GM12878 (cell line): Measurements from ENCODE around the gene ATP6V1G3. TPM values are rescaled to one million over a fixed set of nuclear protein-coding genes. Genes with fewer than 3 reads are reported as not detected.

Experiments used
- ATAC-seq: fragments of 200-7000 bp; cut with Tn5 transposase; 3 replicates; pipeline ENCODE4 v1.9.1; 2020; ENCODE audit warnings: mild to moderate bottlenecking, moderate library complexity
- BruUV-seq: library from RNA; stranded (reverse); fragments of 400-500 nt; replicated peaks from 2 replicates; lab custom pipeline; 2021; lab: Mats Ljungman, UMichigan
- CTCF ChIA-PET: fragments of 300-600 bp; sonication (Branson Sonifier 250); formaldehyde crosslinking; extraction: SDS; loops from one replicate; lab custom pipeline; 2021; ENCODE audit warnings: inconsistent platforms; lab: Yijun Ruan, JAX
- POLR2A ChIA-PET: fragments of 350-600 bp; formaldehyde crosslinking; extraction: SDS; loops from one replicate; lab custom pipeline; 2021; ENCODE audit warnings: inconsistent platforms; lab: Charles Lee
- RAD21 ChIA-PET: fragments of 300-600 bp; sonication (Branson Sonifier 250); formaldehyde crosslinking; loops from one replicate; lab custom pipeline; 2023; ENCODE audit warnings: antibody characterized with exemption; ENCODE audit not compliant: unreplicated experiment; lab: Charles Lee
- SMC1A ChIA-PET: fragments of 300-600 bp; sonication (Branson Sonifier 250); formaldehyde crosslinking; loops from one replicate; lab custom pipeline; 2023; ENCODE audit not compliant: unreplicated experiment, uncharacterized antibody; lab: Charles Lee
- DNase-seq: peaks from one replicate; pipeline ENCODE4 v3.0.0-alpha.2; 2011; ENCODE audit warnings: low read depth, low spot score
- FAIRE-seq: peaks from 3 replicates; lab custom pipeline; 2011; peaks lifted over from hg19 to GRCh38; lab: Jason Lieb, UNC
- H2AFZ ChIP-seq: 2 replicates; pipeline ENCODE4 v1.6.0; 2011; ENCODE audit warnings: low read depth, low read length, control low read depth; ENCODE audit not compliant: control insufficient read depth
- H3K27ac ChIP-seq: 2 replicates; pipeline ENCODE4 v1.5.1; 2011; ENCODE audit warnings: control low read depth; ENCODE audit not compliant: control insufficient read depth, insufficient read depth
- H3K27me3 ChIP-seq, 2 experiments: replicated peaks in 1 of 2; 2 replicates each; pipeline versions ENCODE4 v1.6.0 to v1.6.1; 2011; ENCODE audit warnings: low read length in 1 of 2; ENCODE audit not compliant: control insufficient read depth in 2 of 2, insufficient read depth in 2 of 2
- H3K36me3 ChIP-seq, 2 experiments: 2 replicates each; pipeline ENCODE4 v1.5.1; 2011; ENCODE audit warnings: low read length in 1 of 2; ENCODE audit not compliant: control insufficient read depth in 2 of 2, insufficient read depth in 2 of 2
- H3K4me1 ChIP-seq: 2 replicates; pipeline ENCODE4 v1.6.1; 2011; ENCODE audit warnings: mild to moderate bottlenecking, low read length, moderate library complexity, mixed read lengths; ENCODE audit not compliant: control insufficient read depth, insufficient read depth
- H3K4me2 ChIP-seq: 2 replicates; pipeline ENCODE4 v1.6.0; 2011; ENCODE audit warnings: control low read depth; ENCODE audit not compliant: control insufficient read depth, insufficient read depth
- H3K4me3 ChIP-seq: fragments of 200-600 bp; sonication (generic); 2 replicates; pipeline ENCODE4 v1.5.1; 2016
- H3K79me2 ChIP-seq: 2 replicates; pipeline ENCODE4 v1.6.0; 2011; ENCODE audit warnings: low read length; ENCODE audit not compliant: control insufficient read depth, insufficient read depth
- H3K9ac ChIP-seq: 2 replicates; pipeline ENCODE4 v1.8.0; 2011; ENCODE audit warnings: low read length, control low read depth, mixed read lengths; ENCODE audit not compliant: control insufficient read depth, insufficient read depth
- H3K9me3 ChIP-seq: replicated peaks from 3 replicates; pipeline ENCODE4 v1.5.1; 2011; ENCODE audit warnings: mild to moderate bottlenecking, low read length; ENCODE audit not compliant: control insufficient read depth, insufficient read depth
- H4K20me1 ChIP-seq: 2 replicates; pipeline ENCODE4 v1.6.0; 2011; ENCODE audit not compliant: control insufficient read depth, insufficient read depth
- CREM ChIP-seq: IDR thresholded peaks from 2 replicates; pipeline ENCODE4 v1.6.1; 2014; ENCODE audit warnings: antibody characterized with exemption, low read depth
- ESRRA ChIP-seq: IDR thresholded peaks from 2 replicates; pipeline ENCODE4 v1.6.1; 2012; ENCODE audit warnings: mild to moderate bottlenecking, low read length, improper control_type of control experiment
- FOXK2 ChIP-seq: fragments of 450-650 bp; IDR thresholded peaks from 2 replicates; pipeline ENCODE4 v1.6.1; 2017; ENCODE audit warnings: mild to moderate bottlenecking, moderate library complexity
- LARP7 ChIP-seq: fragments of 450-650 bp; IDR thresholded peaks from 2 replicates; pipeline ENCODE4 v1.6.1; 2017; ENCODE audit warnings: mild to moderate bottlenecking
- NBN ChIP-seq: fragments of 450-650 bp; IDR thresholded peaks from 2 replicates; pipeline ENCODE4 v1.6.1; 2016
- NKRF ChIP-seq: fragments of 450-650 bp; conservative IDR thresholded peaks from 2 replicates; pipeline ENCODE4 v1.6.1; 2017; ENCODE audit warnings: mild to moderate bottlenecking, moderate library complexity
- PAX8 ChIP-seq: fragments of 450-650 bp; IDR thresholded peaks from 2 replicates; pipeline ENCODE4 v1.6.1; 2017; ENCODE audit warnings: mild to moderate bottlenecking, moderate library complexity
- POLR2AphosphoS5 ChIP-seq: IDR thresholded peaks from 2 replicates; pipeline ENCODE4 v1.6.1; 2011; ENCODE audit warnings: mild to moderate bottlenecking, low read length, inconsistent platforms
- PRDM15 ChIP-seq: fragments of 450-650 bp; formaldehyde crosslinking; IDR thresholded peaks from 2 replicates; pipeline ENCODE4 v1.4.0; 2020; ENCODE audit warnings: mild to moderate bottlenecking, moderate library complexity
- RCOR1 ChIP-seq: conservative IDR thresholded peaks from 2 replicates; pipeline ENCODE4 v1.6.1; 2012; ENCODE audit warnings: low read depth, low read length, improper control_type of control experiment
- SKIL ChIP-seq: fragments of 450-650 bp; IDR thresholded peaks from 2 replicates; pipeline ENCODE4 v1.6.1; 2017; ENCODE audit warnings: mild to moderate bottlenecking, low read depth, inconsistent platforms; ENCODE audit not compliant: poor library complexity, severe bottlenecking
- SPI1 ChIP-seq: IDR thresholded peaks from 2 replicates; pipeline ENCODE4 v1.6.1; 2011; ENCODE audit warnings: low read depth, mild to moderate bottlenecking, low read length, moderate library complexity, borderline replicate concordance; ENCODE audit not compliant: insufficient read depth
- STAT1 ChIP-seq: fragments of 450-650 bp; conservative IDR thresholded peaks from 2 replicates; pipeline ENCODE4 v1.6.1; 2014; ENCODE audit warnings: antibody characterized with exemption, mild to moderate bottlenecking
- ZNF207 ChIP-seq: fragments of 450-650 bp; IDR thresholded peaks from 2 replicates; pipeline ENCODE4 v1.6.1; 2014; ENCODE audit warnings: antibody characterized with exemption, mild to moderate bottlenecking, borderline replicate concordance
- WGBS: methylation state at CpG from one replicate; pipeline ENCODE4 v1.1.6; 2016; ENCODE audit warnings: low lambda C conversion rate; ENCODE audit not compliant: insufficient replicate concordance, insufficient coverage; ENCODE audit errors: missing lambda C conversion rate; 5-methylcytosine and 5-hydroxymethylcytosine counted together
- in situ Hi-C: fragments of 300-500 bp; cut with MboI; formaldehyde crosslinking; loops from 9 replicates; pipeline ENCODE4 v1.14.3; 2018; ENCODE audit warnings: mixed read lengths
- intact Hi-C: fragments of 100-400 bp; cut with micrococcal nuclease; formaldehyde crosslinking; loops from one replicate; pipeline ENCODE4 v1.14.2; 2022; ENCODE audit not compliant: unreplicated experiment
- polyA plus RNA-seq, 11 experiments: library from polyadenylated mRNA; depleted of rRNA in 4 of 11; unstranded in 6 of 11; stranded (reverse) in 5 of 11; fragments of >200 nt; fragmentation: Nextera tagmentation in 4 of 11; fragmentation: Illumina TruSeq in 1 of 11; extraction: Ambion mirVana in 4 of 11; extraction: Trizol in 1 of 11; gene quantifications; 1 replicate in 1 of 11; 2 replicates in 10 of 11; pipeline versions ENCODE4 v1.2.1 to v1.2.3, GENCODE V29; 2011 to 2016; ENCODE audit warnings: inconsistent platforms in 2 of 11, missing spikeins in 2 of 11, low read depth in 1 of 11
- total RNA-seq, 4 experiments: library from RNA; depleted of rRNA in 3 of 4; stranded (reverse); fragments of >200 nt in 3 of 4; fragmentation: Illumina TruSeq in 1 of 4; extraction: Trizol in 1 of 4; gene quantifications; 2 replicates each; pipeline versions ENCODE4 v1.2.1 to v1.2.3, GENCODE V29; 2013 to 2021

ATP6V1G3 gene
- total and polyA plus RNA-seq, 10 of the 15 experiments (the other 5 are each of a cell fraction or from before 2014, with no cell fraction given), result 0.22 TPM; not detected in 9

GRCh38 chr1:198480876-198481275 lies 59.6 kb downstream of the ATP6V1G3 start:
- H3K27ac ChIP-seq, result no peak overlapping the region
- intact Hi-C loops (no loop called here), in situ Hi-C loops (no loop called here)
- no peaks in the 10 kb centered on the region for H3K36me3 ChIP-seq
- H3K4me3 ChIP-seq, result no peak overlapping the region
- H2AFZ ChIP-seq, result no peak overlapping the region
- CTCF ChIA-PET, result interaction anchor here (0.6 to 1.8 kb wide), 2 partner anchors 206 to 1082 kb away, joined by 3 to 8 read pairs; no protein-coding TSS in a partner anchor
- 7% methylated on average over 2 of the region's 2 CpGs for WGBS
- H3K9me3 ChIP-seq, result no peaks in the 10 kb centered on the region; the same call in 2 of the 3 replicates
- no TSS peak for BruUV-seq
- DNase-seq, result no peak
- no peaks in the 10 kb centered on the region for H3K27me3 ChIP-seq
- RAD21 ChIA-PET, result interaction anchor here (1.5 kb wide), 1 partner anchor 215 kb away, joined by 5 read pairs; no protein-coding TSS in a partner anchor
- POLR2A ChIA-PET, result interaction anchor here (0.6 kb wide), 1 partner anchor 1043 kb away, joined by 3 read pairs; no protein-coding TSS in a partner anchor
- SMC1A ChIA-PET, result interaction anchor here (0.7 to 2.0 kb wide), 6 partner anchors 11 to 1019 kb away, joined by 3 to 11 read pairs (median 3); no protein-coding TSS in a partner anchor
- no peak for FAIRE-seq
- H4K20me1 ChIP-seq, result no peaks in the 10 kb centered on the region
- TF ChIP-seq STAT1 (no peak), ESRRA (no peak), LARP7 (no peak), SPI1 (no peak), FOXK2 (no peak), CREM (no peak), NKRF (no peak), PAX8 (no peak), PRDM15 (CRISPR knock-in tag) (no peak), NBN (no peak), ZNF207 (no peak), RCOR1 (no peak), POLR2AphosphoS5 (no peak), SKIL (no peak)
- H3K4me1 ChIP-seq, result no peaks in the 10 kb centered on the region
- H3K9ac ChIP-seq, result no peak overlapping the region
- H3K79me2 ChIP-seq, result no peaks in the 10 kb centered on the region
- no peak overlapping the region for H3K4me2 ChIP-seq
- ATAC-seq, result no peak
